LoVo (cell line): ENCODE measurements around the gene PCDH15.
"Not testable (repeated sequence)": the region's sequence is repeated elsewhere in the genome, so short reads cannot be mapped to it uniquely, and the experiment has no call there.

Experiments used
- DNase-seq: peaks from one replicate; pipeline ENCODE4 v3.0.0-alpha.2; 2016; ENCODE audit warnings: low spot score

Gene PCDH15

DNA sequence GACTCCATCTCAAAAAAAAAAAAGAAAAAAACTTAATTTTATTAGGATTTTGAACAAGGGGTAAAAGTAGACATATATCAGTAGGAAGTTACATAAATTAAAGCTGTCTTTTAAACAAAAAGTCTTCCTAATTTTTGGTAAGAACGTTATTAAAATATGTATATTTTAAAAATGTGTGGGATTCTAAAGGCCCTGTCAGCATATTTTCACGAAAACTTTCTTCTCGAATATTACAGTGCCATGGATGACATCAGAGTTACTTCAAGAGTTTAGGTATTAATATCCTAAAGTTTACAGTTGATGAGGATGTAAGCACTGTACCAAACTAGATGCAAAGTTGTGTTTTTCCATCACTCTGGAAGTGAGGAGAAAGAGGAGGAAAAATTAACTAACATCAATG lies 820.8 kb downstream of the PCDH15 start:
- DNase-seq: no peak

GRCh38 chr10:53978301-53978700 lies 822.7 kb downstream of the PCDH15 start:
- no peak for DNase-seq

DNA sequence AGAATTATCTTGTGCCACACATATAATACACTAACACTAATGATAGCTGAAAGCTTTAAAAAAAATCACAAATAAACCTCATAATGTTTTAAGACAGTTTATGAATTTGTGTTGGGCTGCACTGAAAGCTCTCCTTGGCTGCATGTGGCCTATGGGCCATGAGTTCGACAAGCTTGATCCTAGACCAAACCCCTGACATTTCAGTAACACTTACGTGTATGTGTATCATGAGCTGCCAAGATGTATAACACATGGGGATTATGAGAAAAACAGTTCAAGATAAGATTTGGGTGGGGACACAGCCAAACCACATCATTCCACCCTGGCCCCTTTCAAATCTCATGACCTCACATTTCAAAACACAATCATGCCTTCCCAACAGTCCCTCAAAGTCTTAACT lies 823.8 kb downstream of the PCDH15 start:
- DNase-seq: no peak

GRCh38 chr10:53957401-53957800 lies 843.6 kb downstream of the PCDH15 start:
- no peak for DNase-seq

GRCh38 chr10:53955091-53955490 lies 845.9 kb downstream of the PCDH15 start:
- DNase-seq: no peak

- DNase-seq: no peak
Observed at GRCh38 chr10:53952698-53953630, 848.1 kb downstream of the PCDH15 start.

DNA sequence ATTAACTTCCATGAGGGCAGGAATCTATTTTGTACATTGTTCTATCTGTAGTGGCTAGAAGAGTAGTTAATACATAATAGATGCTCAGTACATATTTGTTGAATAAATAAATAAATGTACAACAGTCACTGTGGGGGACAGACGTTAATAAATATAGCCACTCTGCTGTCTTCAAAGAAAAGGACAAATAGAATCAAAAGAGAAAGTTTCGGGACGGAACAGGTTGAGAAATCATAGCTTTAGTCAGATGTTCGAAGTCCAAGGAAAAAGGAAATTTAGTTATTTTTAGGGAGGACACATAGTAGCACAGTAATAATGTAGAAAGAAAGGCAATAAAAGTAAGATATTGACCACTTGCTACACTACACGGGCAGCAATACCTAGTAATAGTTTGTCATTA lies 861.4 kb downstream of the PCDH15 start:
- DNase-seq: no peak

DNA sequence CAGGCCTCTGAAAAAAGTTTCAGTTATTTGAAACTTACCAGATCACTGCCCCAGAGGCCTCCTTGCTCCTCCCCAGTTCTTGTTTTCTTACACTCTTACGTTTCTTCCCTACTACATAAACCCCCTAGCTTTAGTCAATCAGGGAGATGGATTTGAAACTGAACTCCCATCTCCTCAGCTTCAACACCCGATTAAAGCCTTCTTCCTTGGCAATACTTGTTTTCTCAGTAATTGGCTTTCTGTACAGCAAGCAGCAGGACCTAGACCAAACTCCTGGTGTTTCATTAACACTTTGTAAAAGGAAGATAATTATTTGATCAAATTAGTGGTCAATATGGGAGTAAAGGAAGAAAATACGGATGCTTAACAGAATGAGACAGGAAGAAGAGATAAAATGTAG lies 870.4 kb downstream of the PCDH15 start:
- DNase-seq: no peak

DNA sequence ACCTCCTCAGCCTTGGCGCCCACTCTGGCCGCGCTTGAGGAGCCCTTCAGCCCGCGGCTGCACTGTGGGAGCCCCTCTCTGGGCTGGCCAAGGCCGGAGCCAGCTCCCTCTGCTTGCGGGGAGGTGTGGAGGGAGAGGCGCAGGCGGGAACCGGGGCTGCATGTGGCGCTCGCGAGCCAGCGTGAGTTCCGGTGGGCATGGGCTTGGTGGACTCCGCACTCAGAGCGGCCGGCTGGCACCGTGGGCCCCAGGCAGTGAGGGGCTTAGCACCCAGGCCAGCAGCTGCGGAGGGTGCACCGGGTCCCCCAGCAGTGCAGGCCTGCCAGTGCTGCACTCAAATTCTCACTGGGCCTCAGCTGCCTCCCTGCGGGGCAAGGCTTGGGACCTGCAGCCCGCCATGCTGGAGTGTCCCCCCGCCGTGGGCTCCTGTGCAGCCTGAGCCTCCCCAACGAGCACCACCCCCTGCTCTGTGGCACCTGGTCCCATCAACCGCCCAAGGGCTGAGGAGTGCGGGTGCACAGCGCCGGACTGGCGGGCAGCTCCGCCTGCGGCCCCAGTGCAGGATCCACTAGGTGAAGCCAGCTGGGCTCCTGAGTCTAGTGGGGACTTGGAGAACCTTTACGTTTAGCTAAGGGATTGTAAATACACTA lies 876.9 kb downstream of the PCDH15 start:
- DNase-seq: not testable (repeated sequence)

DNA sequence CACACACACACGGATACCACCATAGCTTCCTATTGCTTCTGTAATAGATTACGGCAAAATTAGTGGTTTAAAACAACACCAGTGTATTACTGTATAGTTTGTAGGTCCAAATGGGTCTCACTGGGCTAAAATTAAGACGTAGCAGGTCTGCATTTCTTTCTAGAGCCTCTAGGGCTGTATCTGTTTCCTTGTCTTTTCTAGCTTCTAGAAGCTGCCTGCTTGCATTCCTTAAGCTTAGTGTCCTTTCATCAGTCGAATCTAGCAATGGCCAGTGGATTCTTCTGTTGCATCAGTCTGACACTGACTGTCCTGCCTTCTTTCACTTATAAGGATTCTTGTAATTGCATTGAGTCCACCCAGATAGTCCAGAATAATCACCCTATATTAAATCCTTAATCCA lies 882.3 kb downstream of the PCDH15 start:
- DNase-seq: no peak

GRCh38 chr10:53909791-53910190 lies 891.2 kb downstream of the PCDH15 start:
- no peak for DNase-seq

GRCh38 chr10:53904506-53905241 lies 896.4 kb downstream of the PCDH15 start:
- DNase-seq: no peak

DNA sequence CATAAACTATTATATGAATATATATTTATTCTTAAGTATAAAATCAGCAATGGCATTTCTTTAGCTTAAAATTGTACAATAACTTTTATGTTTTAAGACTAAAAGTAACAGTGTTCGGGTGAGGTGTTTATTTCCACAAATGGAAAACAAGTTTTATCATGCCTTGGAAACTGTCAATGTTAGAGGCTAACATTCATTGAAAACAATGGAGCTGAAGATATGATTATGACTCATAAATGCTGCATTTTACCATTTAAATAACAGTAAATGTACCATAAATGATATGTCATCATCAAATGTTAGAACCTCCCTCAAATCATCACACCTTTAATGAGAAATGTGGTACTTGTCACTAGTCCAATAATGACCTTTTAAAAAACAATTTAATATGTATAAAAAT lies 897.3 kb downstream of the PCDH15 start:
- DNase-seq: no peak

- no peak for DNase-seq
Observed at GRCh38 chr10:53899463-53900160, 901.4 kb downstream of the PCDH15 start.

DNA sequence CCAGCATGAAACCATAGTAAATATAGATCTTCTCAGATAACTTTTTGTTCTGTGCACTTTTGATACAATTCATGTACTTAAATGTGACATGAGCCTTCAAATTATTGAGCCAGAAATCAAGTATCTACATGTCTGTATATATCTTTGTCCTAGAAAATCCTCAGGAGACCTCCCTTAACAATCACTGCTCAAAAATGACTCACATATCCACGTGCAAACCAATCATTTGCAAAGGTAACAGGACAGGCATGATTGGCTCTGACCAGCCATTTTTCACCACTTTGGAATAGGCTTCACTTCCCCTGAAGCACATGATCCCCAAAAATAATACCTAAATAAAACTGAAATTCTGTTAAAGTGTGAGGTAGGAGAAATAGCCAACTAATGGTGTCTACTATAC lies 902.5 kb downstream of the PCDH15 start:
- DNase-seq: no peak

DNA sequence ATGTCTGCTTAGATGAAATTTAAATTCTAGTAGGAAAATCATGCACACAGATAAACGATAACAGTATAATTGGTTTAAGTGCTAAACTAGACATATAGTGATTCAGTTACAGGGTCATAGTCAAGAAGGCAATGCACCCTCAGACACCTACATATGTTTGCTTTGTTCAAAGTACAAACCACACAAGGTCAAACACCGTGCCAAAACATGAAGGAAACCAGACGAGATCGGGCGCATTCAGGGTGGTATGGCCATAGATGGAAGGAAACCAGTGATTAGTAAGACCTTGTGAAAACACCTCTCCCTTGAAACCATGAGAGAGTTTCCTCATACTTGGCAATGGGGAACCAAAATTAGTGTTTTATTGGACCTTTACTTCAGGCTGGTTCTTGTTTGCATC lies 906.9 kb downstream of the PCDH15 start:
- no peak for DNase-seq

DNA sequence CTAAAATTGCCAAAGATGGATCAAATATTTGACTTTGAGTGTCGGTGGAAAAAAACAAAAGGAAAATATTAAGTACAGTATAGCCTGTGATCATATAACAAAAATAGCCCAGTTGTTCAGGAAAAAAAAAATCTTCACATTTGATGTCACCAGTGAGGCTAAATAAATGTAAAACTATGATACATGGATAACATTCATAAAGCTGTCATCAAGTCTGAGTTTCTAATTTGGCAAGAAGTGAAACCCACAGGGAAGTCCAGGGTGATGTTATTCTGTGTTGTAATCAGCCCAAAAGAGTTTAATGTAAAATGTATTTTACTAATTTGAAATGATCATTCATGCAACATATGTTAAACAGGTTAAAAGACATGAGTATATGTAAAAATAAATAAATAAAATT lies 908.0 kb downstream of the PCDH15 start:
- DNase-seq: no peak

- DNase-seq: no peak
Observed at GRCh38 chr10:53886325-53887300, 914.4 kb downstream of the PCDH15 start.

DNA sequence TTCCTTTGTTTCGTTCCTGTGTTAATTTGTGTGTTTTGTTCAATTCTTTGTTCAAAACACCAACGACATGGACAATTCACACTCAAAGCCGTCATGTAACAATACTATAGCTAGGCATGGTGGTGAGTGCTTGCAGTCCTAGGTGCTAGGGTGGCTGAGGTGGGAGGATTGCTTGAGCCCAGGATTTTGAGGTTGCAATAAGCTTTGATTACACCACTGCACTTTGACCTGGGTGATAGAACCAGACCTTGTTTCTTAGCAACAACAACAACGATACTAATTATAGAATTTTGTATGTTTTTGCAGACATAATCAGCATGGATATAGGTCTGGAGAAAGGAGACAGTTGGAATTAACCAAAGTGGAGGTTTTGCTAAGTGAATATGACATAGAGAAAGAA lies 936.2 kb downstream of the PCDH15 start:
- DNase-seq: no peak

DNA sequence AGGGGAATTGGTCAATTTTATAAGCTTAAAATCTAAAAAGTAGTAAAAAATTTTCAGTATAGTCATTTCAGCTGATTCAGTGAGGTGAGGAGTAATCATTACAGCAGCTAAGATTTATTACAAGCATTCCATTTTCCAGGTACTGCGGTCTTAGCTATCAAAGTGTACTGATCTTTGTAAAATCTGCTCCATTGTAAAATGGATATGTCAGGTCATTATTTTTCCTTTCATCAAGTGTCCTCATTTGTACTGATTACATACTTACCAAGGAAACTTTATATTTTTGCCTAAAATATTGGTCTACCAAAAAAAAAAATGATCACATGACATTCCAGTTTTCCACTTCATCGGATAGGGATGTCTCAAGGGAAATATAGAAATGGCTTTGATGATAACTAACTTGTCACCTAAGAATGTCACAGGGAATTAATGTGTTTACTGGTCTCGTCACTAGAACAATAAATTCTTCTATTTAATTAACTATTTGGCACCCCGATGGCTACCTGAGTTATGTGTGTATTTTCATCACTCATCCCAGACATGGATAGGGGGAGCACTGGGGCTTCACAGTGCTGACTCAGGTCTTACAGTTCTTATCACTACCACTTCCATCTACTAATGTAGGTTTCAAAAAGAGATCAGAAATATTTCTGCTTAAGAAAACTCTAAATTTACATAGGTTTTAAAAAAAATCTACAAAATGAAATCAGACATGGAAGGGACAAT lies 948.4 kb downstream of the PCDH15 start:
- no peak for DNase-seq
